Stomach (tissue), 9 donors: Measurements from ENCODE around the gene NCOA5. TPM values are rescaled to one million over a fixed set of nuclear protein-coding genes. Genes with fewer than 3 reads are reported as not detected.

Source experiments
- DNase-seq, 2 donors: peaks; one replicate each; pipeline versions ENCODE4 v3.0.0 to v3.0.0-alpha.2; 2013 to 2019
- H3K27ac ChIP-seq, 5 donors: fragments of 200-600 bp in 4 of 5; sonication (generic) in 4 of 5; one replicate each; pipeline ENCODE4 v1.5.1; 2013 to 2019; ENCODE audit warnings: mild to moderate bottlenecking in 1 of 5, moderate library complexity in 1 of 5
- H3K27me3 ChIP-seq, 3 donors: fragments of 200-600 bp; sonication (generic); one replicate each; pipeline ENCODE4 v1.5.1; 2017 to 2019; ENCODE audit warnings: mixed run types in 1 of 3
- H3K36me3 ChIP-seq, 4 donors: fragments of 200-600 bp; sonication (generic); 1 replicate in 3 of 4; 2 replicates in 1 of 4; pipeline ENCODE4 v1.5.1; 2016 to 2019
- H3K4me1 ChIP-seq, 4 donors: fragments of 200-600 bp; sonication (generic); one replicate each; pipeline ENCODE4 v1.5.1; 2016 to 2019
- H3K4me3 ChIP-seq, 4 donors: fragments of 200-600 bp; sonication (generic) in 3 of 4; one replicate each; pipeline ENCODE4 v1.5.1; 2016 to 2019; ENCODE audit warnings: mild to moderate bottlenecking in 1 of 4
- H3K9me3 ChIP-seq, 4 donors: fragments of 200-600 bp; sonication (generic); one replicate each; pipeline ENCODE4 v1.5.1; 2016 to 2019
- EP300 ChIP-seq: sonication (generic); formaldehyde crosslinking; IDR thresholded peaks from one replicate; pipeline ENCODE4 v1.6.1; 2017; ENCODE audit warnings: antibody characterized with exemption
- POLR2A ChIP-seq, 4 donors: fragments of 450-650 bp; IDR thresholded peaks; one replicate each; pipeline ENCODE4 v1.6.1; 2016; ENCODE audit warnings: antibody characterized with exemption in 4 of 4, control low read depth in 2 of 4, mild to moderate bottlenecking in 1 of 4, moderate library complexity in 1 of 4
- POLR2AphosphoS5 ChIP-seq, 3 donors: sonication (generic); formaldehyde crosslinking; IDR thresholded peaks; one replicate each; pipeline ENCODE4 v1.6.1; 2016; ENCODE audit warnings: antibody characterized with exemption in 3 of 3
- WGBS, 5 donors: extraction: QIAGEN DNeasy Blood & Tissue Kit in 3 of 5; methylation state at CpG; one replicate each; pipeline versions ENCODE4 v1.1.5 to v1.1.7; 2013 to 2018; 5-methylcytosine and 5-hydroxymethylcytosine counted together
- intact Hi-C: fragments of 100-400 bp; cut with DNase I; formaldehyde crosslinking; loops from one replicate; pipeline ENCODE4 v1.15.1; 2023; ENCODE audit warnings: low total_unique reads
- polyA plus RNA-seq, 3 donors: library from polyadenylated mRNA; stranded (reverse); fragments of 200-250 nt; gene quantifications; one replicate each; pipeline ENCODE4 v1.2.3, GENCODE V29; 2013
- total RNA-seq, 5 donors: library from RNA; depleted of rRNA; stranded (reverse); fragments of >200 nt; gene quantifications; one replicate each; pipeline versions ENCODE4 v1.1.0 to v1.2.3, GENCODE V29; 2014 to 2016
- TF ChIP-seq, protein P1 (sequence below), 7 experiments: fragments of 450-650 bp in 4 of 7; fragments of 200-600 bp in 3 of 7; sonication (generic) in 3 of 7; IDR thresholded peaks; one replicate each; pipeline ENCODE4 v1.5.1; 2016 to 2019; ENCODE audit warnings: antibody characterized with exemption in 7 of 7, control low read depth in 2 of 7, mild to moderate bottlenecking in 1 of 7
- donor health status: healthy with polysubstance abuse.
- donor health status: Bipolar disorder and iron deficiency.
- donor health status: healthy.

NCOA5 gene
- total and polyA plus RNA-seq, 8 donors = 4.3 to 58.9 (median 11.4) TPM

DNA sequence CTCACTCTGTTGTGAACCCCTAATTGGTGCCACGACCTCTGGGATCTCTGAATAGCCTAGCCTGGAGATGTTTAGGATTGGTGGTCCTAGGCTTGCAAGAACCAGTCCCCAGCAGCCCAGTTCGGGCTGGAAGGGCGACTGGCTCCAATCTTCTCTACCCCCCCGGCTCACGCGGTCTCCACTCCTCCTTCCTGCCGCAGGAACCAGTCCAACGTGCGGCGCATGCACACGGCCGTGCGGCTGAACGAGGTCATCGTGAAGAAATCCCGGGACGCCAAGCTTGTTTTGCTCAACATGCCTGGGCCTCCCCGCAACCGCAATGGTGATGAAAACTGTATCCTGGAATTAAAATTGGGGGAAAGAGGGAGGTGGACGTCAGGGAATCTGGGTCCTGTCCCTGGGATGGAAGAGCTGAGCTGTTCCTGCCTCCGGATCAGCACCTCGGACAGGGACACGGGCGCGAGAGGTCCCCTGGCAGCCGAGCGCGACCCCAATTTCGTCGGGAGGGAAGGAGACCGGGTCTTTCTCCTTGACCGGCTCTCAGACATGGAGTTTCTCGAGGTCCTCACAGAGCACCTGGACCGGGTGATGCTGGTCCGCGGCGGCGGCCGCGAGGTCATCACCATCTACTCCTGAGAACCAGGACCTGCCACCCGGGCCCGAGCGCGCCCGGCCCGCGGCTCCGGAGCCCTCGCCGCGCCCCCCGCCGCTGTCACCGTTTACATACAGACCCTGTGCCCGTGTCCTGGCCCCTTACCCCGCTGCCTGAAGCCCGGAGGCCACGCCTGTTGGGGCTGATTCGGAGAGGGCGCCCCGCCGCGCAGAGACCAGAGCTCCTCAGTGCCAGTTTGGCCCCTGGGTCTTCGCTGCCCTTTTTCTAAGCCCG is 32.5 kb downstream of the NCOA5 start:
- intact Hi-C loops = no loop called here
- TF ChIP-seq EP300 (no peak), POLR2AphosphoS5 (IDR thresholded peaks at IDR 0.05) (no peak), POLR2A (IDR thresholded peaks at IDR 0.05) (no peak)
- TF ChIP-seq, protein P1, sequence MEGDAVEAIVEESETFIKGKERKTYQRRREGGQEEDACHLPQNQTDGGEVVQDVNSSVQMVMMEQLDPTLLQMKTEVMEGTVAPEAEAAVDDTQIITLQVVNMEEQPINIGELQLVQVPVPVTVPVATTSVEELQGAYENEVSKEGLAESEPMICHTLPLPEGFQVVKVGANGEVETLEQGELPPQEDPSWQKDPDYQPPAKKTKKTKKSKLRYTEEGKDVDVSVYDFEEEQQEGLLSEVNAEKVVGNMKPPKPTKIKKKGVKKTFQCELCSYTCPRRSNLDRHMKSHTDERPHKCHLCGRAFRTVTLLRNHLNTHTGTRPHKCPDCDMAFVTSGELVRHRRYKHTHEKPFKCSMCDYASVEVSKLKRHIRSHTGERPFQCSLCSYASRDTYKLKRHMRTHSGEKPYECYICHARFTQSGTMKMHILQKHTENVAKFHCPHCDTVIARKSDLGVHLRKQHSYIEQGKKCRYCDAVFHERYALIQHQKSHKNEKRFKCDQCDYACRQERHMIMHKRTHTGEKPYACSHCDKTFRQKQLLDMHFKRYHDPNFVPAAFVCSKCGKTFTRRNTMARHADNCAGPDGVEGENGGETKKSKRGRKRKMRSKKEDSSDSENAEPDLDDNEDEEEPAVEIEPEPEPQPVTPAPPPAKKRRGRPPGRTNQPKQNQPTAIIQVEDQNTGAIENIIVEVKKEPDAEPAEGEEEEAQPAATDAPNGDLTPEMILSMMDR (IDR thresholded peaks at IDR 0.05) = no peak
- Histone ChIP-seq H3K27ac (no peak overlapping the region), H3K36me3 (peaks cover 10 to 29% (median 25%) of the 10 kb centered on the region in 4 donors), H3K27me3 (peaks cover 0 to 48% (median 16%) of the 10 kb centered on the region in 3 donors), H3K4me1 (peaks cover 19 to 46% (median 30%) of the 10 kb centered on the region in 4 donors), H3K9me3 (no peaks in the 10 kb centered on the region), H3K4me3 (peak overlapping the region; percentile 17 to 39 (median 26))
- DNase-seq = peak in 1 of 2 donors; percentile 86
- WGBS, 5 donors = 19 to 23% (median 22%) methylated on average over 41 to 65 of the region's 65 CpGs

DNA sequence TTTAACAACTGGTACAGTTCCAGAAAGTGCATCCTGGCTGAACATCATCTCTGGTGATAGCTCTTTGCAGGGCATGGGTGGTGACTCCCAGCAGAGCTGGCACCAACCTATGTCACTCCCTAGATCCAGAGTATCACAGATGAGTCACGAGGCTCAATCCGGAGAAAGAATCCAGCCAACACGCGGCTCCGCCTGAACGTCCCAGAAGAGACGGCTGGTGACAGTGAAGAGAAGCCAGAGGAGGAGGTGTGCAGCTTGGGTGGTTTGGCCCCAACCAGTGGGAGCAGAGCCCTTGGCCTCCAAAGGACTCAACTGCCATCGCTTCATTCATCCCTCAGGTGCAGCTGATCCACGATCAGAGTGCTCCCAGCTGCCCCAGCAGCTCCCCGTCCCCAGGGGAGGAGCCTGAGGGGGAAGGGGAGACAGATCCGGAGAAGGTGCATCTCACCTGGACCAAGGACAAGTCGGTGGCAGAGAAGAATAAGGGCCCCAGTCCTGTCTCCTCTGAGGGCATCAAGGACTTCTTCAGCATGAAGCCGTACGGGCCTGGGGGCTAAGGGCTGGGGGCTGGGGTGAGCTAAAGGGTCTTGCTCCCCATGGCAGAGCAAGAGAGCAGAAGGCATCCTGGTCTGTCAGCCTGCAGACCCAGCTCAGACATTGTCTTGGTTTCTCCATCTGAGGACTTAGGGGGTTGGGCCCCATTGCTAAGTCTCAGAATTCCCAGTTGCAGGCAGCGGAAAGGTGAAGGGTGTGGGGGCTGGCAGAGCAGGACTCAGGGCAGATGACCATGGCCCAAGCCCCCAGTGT is 33.5 kb downstream of the NCOA5 start:
- Histone ChIP-seq H3K9me3 (no peaks in the 10 kb centered on the region), H3K36me3 (peaks cover 0 to 19% (median 16%) of the 10 kb centered on the region in 4 donors), H3K27ac (no peak overlapping the region), H3K4me3 (no peak overlapping the region), H3K27me3 (peaks cover 0 to 48% (median 16%) of the 10 kb centered on the region in 3 donors), H3K4me1 (peaks cover 19 to 41% (median 29%) of the 10 kb centered on the region in 4 donors)
- intact Hi-C loops = no loop called here
- no peak for DNase-seq
- TF ChIP-seq EP300 (no peak), POLR2A (IDR thresholded peaks at IDR 0.05) (no peak), POLR2AphosphoS5 (IDR thresholded peaks at IDR 0.05) (no peak)
- TF ChIP-seq, protein P1 (IDR thresholded peaks at IDR 0.05) = no peak
- WGBS, 5 donors = 77 to 86% (median 81%) methylated on average over 13 to 15 of the region's 15 CpGs

- TF ChIP-seq POLR2A (IDR thresholded peaks at IDR 0.05) (no peak), POLR2AphosphoS5 (IDR thresholded peaks at IDR 0.05) (no peak), EP300 (no peak)
- TF ChIP-seq, protein P1 (IDR thresholded peaks at IDR 0.05) = no peak
- Histone ChIP-seq H3K9me3 (no peaks in the 10 kb centered on the region), H3K4me3 (no peak overlapping the region), H3K36me3 (peaks cover 0 to 9% (median 6%) of the 10 kb centered on the region in 4 donors), H3K4me1 (peaks cover 19 to 32% (median 25%) of the 10 kb centered on the region in 4 donors), H3K27ac (no peak overlapping the region), H3K27me3 (peaks cover 0 to 48% (median 16%) of the 10 kb centered on the region in 3 donors)
- 22 to 48% (median 43%) methylated on average over 1 of the region's 1 CpG for WGBS, 5 donors
- intact Hi-C loops = no loop called here
- DNase-seq = no peak
These were observed 34.5 kb downstream of the NCOA5 start for GRCh38 chr20:46055269-46055668.

- Histone ChIP-seq H3K27me3 (peaks cover 0 to 48% (median 16%) of the 10 kb centered on the region in 3 donors), H3K27ac (no peak overlapping the region), H3K9me3 (no peaks in the 10 kb centered on the region), H3K4me3 (no peak overlapping the region), H3K36me3 (peaks cover 0 to 3% (median under 1%) of the 10 kb centered on the region in 4 donors), H3K4me1 (peaks cover 19 to 26% (median 23%) of the 10 kb centered on the region in 4 donors)
- 44 to 57% (median 49%) methylated on average over 6 of the region's 6 CpGs for WGBS, 5 donors
- intact Hi-C loops = no loop called here
- TF ChIP-seq, protein P1 (IDR thresholded peaks at IDR 0.05) = no peak
- no peak for TF ChIP-seq POLR2AphosphoS5 (IDR thresholded peaks at IDR 0.05)
- TF ChIP-seq POLR2A (IDR thresholded peaks at IDR 0.05) = no peak
- TF ChIP-seq EP300 = no peak
- DNase-seq = no peak
These were observed 35.2 kb downstream of the NCOA5 start for GRCh38 chr20:46054606-46055005.
